H9 (cell line): ENCODE data around the gene CNN3. TPM values are rescaled to one million over a fixed set of nuclear protein-coding genes. Genes with fewer than 3 reads are reported as not detected.

ENCODE experiments used
- DNase-seq: peaks from one replicate; pipeline ENCODE4 v3.0.0-alpha.2; 2017
- H2AFZ ChIP-seq: one replicate; pipeline ENCODE4 v1.6.1; 2013; ENCODE audit warnings: mild to moderate bottlenecking, low read length, control low read depth, moderate library complexity
- H2AK5ac ChIP-seq: 2 replicates; pipeline ENCODE4 v1.6.1; 2013; ENCODE audit warnings: low read length, control low read depth, mixed read lengths; ENCODE audit not compliant: insufficient read length
- H2BK120ac ChIP-seq: one replicate; pipeline ENCODE4 v1.6.1; 2013; ENCODE audit warnings: low read depth, mild to moderate bottlenecking, low read length, control low read depth, inconsistent platforms; ENCODE audit not compliant: poor library complexity, severe bottlenecking
- H2BK12ac ChIP-seq: 2 replicates; pipeline ENCODE4 v1.6.1; 2013; ENCODE audit warnings: low read length, control low read depth, mixed read lengths, low read depth; ENCODE audit not compliant: insufficient read length
- H2BK15ac ChIP-seq: 2 replicates; pipeline ENCODE4 v1.6.1; 2013; ENCODE audit warnings: low read depth, low read length, control low read depth
- H2BK20ac ChIP-seq: one replicate; pipeline ENCODE4 v1.6.1; 2013; ENCODE audit warnings: low read depth, mild to moderate bottlenecking, low read length, control low read depth, inconsistent platforms; ENCODE audit not compliant: poor library complexity, severe bottlenecking
- H2BK5ac ChIP-seq: 2 replicates; pipeline ENCODE4 v1.6.1; 2013; ENCODE audit warnings: low read length, control low read depth, mixed read lengths; ENCODE audit not compliant: insufficient read length
- H3K14ac ChIP-seq: 2 replicates; pipeline ENCODE4 v1.6.1; 2013; ENCODE audit warnings: low read length, control low read depth; ENCODE audit not compliant: insufficient read depth
- H3K18ac ChIP-seq: 2 replicates; pipeline ENCODE4 v1.6.1; 2013; ENCODE audit warnings: low read depth, mild to moderate bottlenecking, mixed read lengths, low read length, control low read depth; ENCODE audit not compliant: insufficient read length
- H3K23ac ChIP-seq: 2 replicates; pipeline ENCODE4 v1.6.1; 2013; ENCODE audit warnings: low read length, control low read depth, mixed read lengths, low read depth; ENCODE audit not compliant: insufficient read length
- H3K23me2 ChIP-seq: 2 replicates; pipeline ENCODE4 v1.6.1; 2013; ENCODE audit warnings: low read depth, mild to moderate bottlenecking, mixed read lengths, low read length, control low read depth; ENCODE audit not compliant: insufficient read length, poor library complexity, severe bottlenecking
- H3K27ac ChIP-seq: 2 replicates; pipeline ENCODE4 v1.5.1; 2013; ENCODE audit warnings: low read length, control low read depth, mixed read lengths, low read depth; ENCODE audit not compliant: insufficient read length
- H3K27me3 ChIP-seq: 2 replicates; pipeline ENCODE4 v1.6.1; 2013; ENCODE audit warnings: low read length, control low read depth, inconsistent platforms; ENCODE audit not compliant: insufficient read depth
- H3K4ac ChIP-seq: 2 replicates; pipeline ENCODE4 v1.6.1; 2013; ENCODE audit warnings: low read depth, mild to moderate bottlenecking, control low read depth, inconsistent platforms, low read length, moderate library complexity
- H3K4me1 ChIP-seq: 2 replicates; pipeline ENCODE4 v1.6.1; 2013; ENCODE audit warnings: low read length, control low read depth, inconsistent platforms; ENCODE audit not compliant: insufficient read depth
- H3K4me2 ChIP-seq: 2 replicates; pipeline ENCODE4 v1.6.1; 2013; ENCODE audit warnings: low read length, control low read depth, mixed read lengths; ENCODE audit not compliant: insufficient read length, insufficient read depth
- H3K56ac ChIP-seq: 2 replicates; pipeline ENCODE4 v1.6.1; 2013; ENCODE audit warnings: low read depth, mild to moderate bottlenecking, mixed read lengths, low read length, control low read depth; ENCODE audit not compliant: insufficient read length
- H3K79me1 ChIP-seq: 2 replicates; pipeline ENCODE4 v1.6.1; 2013; ENCODE audit warnings: low read depth, mild to moderate bottlenecking, moderate library complexity, low read length, control low read depth, inconsistent platforms; ENCODE audit not compliant: insufficient read depth, poor library complexity, severe bottlenecking
- H3K79me2 ChIP-seq: 2 replicates; pipeline ENCODE4 v1.6.1; 2013; ENCODE audit warnings: low read length, control low read depth, inconsistent platforms; ENCODE audit not compliant: insufficient read depth
- H3K9ac ChIP-seq: 2 replicates; pipeline ENCODE4 v1.6.1; 2013; ENCODE audit warnings: low read length, control low read depth, mixed read lengths; ENCODE audit not compliant: insufficient read length; ENCODE audit errors: extremely low read depth
- H3K9me3 ChIP-seq: one replicate; pipeline ENCODE4 v1.6.1; 2013; ENCODE audit warnings: low read depth, low read length, inconsistent platforms; ENCODE audit not compliant: control insufficient read depth
- H3T11ph ChIP-seq: one replicate; pipeline ENCODE4 v1.6.1; 2013; ENCODE audit warnings: mild to moderate bottlenecking, low read length, control low read depth, inconsistent platforms
- H4K20me1 ChIP-seq: one replicate; pipeline ENCODE4 v1.6.1; 2013; ENCODE audit not compliant: control insufficient read depth, insufficient read length, insufficient read depth
- H4K5ac ChIP-seq: 2 replicates; pipeline ENCODE4 v1.6.1; 2013; ENCODE audit warnings: low read depth, mild to moderate bottlenecking, mixed read lengths, low read length, control low read depth; ENCODE audit not compliant: insufficient read length
- H4K8ac ChIP-seq: replicated peaks from 2 replicates; pipeline ENCODE4 v1.6.1; 2013; ENCODE audit warnings: low read length, control low read depth, mixed read lengths, low read depth; ENCODE audit not compliant: insufficient read length
- H4K91ac ChIP-seq: 2 replicates; pipeline ENCODE4 v1.6.1; 2013; ENCODE audit warnings: low read depth, mild to moderate bottlenecking, moderate library complexity, mixed read lengths, low read length, control low read depth; ENCODE audit not compliant: insufficient read length
- H3K27ac Mint-ChIP-seq, 3 experiments: 2 replicates in 2 of 3; 3 replicates in 1 of 3; pipeline ENCODE4 v1.8.0; 2020 to 2021; ENCODE audit warnings: mixed read lengths in 3 of 3, mild to moderate bottlenecking in 1 of 3, moderate library complexity in 1 of 3
- H3K27me3 Mint-ChIP-seq: 2 replicates; pipeline ENCODE4 v1.8.0; 2021; ENCODE audit warnings: low read depth, mild to moderate bottlenecking, moderate library complexity, mixed read lengths
- H3K36me3 Mint-ChIP-seq, 3 experiments: 2 replicates in 2 of 3; 3 replicates in 1 of 3; pipeline ENCODE4 v1.8.0; 2020 to 2021; ENCODE audit warnings: low read depth in 3 of 3, mixed read lengths in 3 of 3; ENCODE audit not compliant: insufficient read depth in 1 of 3
- H3K4me1 Mint-ChIP-seq, 2 experiments: 2 replicates each; pipeline ENCODE4 v1.8.0; 2020; ENCODE audit warnings: mixed read lengths in 2 of 2
- H3K4me3 Mint-ChIP-seq, 2 experiments: 2 replicates in 1 of 2; 3 replicates in 1 of 2; pipeline ENCODE4 v1.8.0; 2020 to 2021; ENCODE audit warnings: mild to moderate bottlenecking in 2 of 2, mixed read lengths in 2 of 2, moderate library complexity in 1 of 2
- H3K9me3 Mint-ChIP-seq, 2 experiments: 2 replicates in 1 of 2; 3 replicates in 1 of 2; pipeline ENCODE4 v1.8.0; 2020; ENCODE audit warnings: mild to moderate bottlenecking in 2 of 2, mixed read lengths in 2 of 2, moderate library complexity in 1 of 2
- WGBS: extraction: QIAGEN DNeasy Blood & Tissue Kit; methylation state at CpG from one replicate; pipeline ENCODE4 v1.1.7; 2013; ENCODE audit warnings: missing lambda C conversion rate, low lambda C conversion rate, mixed read lengths; ENCODE audit not compliant: insufficient read length; ENCODE audit errors: extremely low coverage; 5-methylcytosine and 5-hydroxymethylcytosine counted together
- total RNA-seq: library from RNA; stranded (reverse); gene quantifications from 2 replicates; pipeline ENCODE4 v1.2.1, GENCODE V29; 2021
- TF ChIP-seq, protein P1 (sequence below): fragments of 200-600 bp; sonication (generic); conservative IDR thresholded peaks from 3 replicates; pipeline ENCODE4 v1.8.0; 2021; ENCODE audit warnings: antibody characterized with exemption, mild to moderate bottlenecking

The CNN3 gene
- total RNA-seq, 1 experiment from 2014 or later, result 279 TPM

- Histone ChIP-seq H2BK15ac (no peak overlapping the region), H3K23me2 (no peaks in the 10 kb centered on the region), H3K9me3 (no peaks in the 10 kb centered on the region), H3K4me1 (no peaks in the 10 kb centered on the region), H2BK5ac (no peak overlapping the region), H3K27me3 (no peaks in the 10 kb centered on the region), H2BK20ac (no peak overlapping the region), H3K23ac (no peak overlapping the region), H3K4me2 (no peak overlapping the region), H3K4ac (no peak overlapping the region), H4K20me1 (no peaks in the 10 kb centered on the region), H3K14ac (no peak overlapping the region), H4K8ac (no peak overlapping the region), H3K79me1 (no peaks in the 10 kb centered on the region), H4K91ac (no peak overlapping the region), H3K27ac (no peak overlapping the region), H2AFZ (no peak overlapping the region), H3K79me2 (no peaks in the 10 kb centered on the region), H2BK12ac (no peak overlapping the region), H3T11ph (no peak overlapping the region), H3K18ac (no peak overlapping the region), H2AK5ac (no peak overlapping the region), H4K5ac (no peak overlapping the region), H3K56ac (no peak overlapping the region), H3K9ac (no peak overlapping the region), H2BK120ac (no peak overlapping the region)
- H3K27me3 Mint-ChIP-seq, result no peaks in the 10 kb centered on the region
- no peak overlapping the region for H3K27ac Mint-ChIP-seq
- H3K4me3 Mint-ChIP-seq, result no peak overlapping the region
- no peak for DNase-seq
- H3K4me1 Mint-ChIP-seq, result peaks cover 0 to 5% of the 10 kb centered on the region in 2 experiments; a peak in 2 of 4 replicates
- no peaks in the 10 kb centered on the region for H3K9me3 Mint-ChIP-seq
- TF ChIP-seq, protein P1, sequence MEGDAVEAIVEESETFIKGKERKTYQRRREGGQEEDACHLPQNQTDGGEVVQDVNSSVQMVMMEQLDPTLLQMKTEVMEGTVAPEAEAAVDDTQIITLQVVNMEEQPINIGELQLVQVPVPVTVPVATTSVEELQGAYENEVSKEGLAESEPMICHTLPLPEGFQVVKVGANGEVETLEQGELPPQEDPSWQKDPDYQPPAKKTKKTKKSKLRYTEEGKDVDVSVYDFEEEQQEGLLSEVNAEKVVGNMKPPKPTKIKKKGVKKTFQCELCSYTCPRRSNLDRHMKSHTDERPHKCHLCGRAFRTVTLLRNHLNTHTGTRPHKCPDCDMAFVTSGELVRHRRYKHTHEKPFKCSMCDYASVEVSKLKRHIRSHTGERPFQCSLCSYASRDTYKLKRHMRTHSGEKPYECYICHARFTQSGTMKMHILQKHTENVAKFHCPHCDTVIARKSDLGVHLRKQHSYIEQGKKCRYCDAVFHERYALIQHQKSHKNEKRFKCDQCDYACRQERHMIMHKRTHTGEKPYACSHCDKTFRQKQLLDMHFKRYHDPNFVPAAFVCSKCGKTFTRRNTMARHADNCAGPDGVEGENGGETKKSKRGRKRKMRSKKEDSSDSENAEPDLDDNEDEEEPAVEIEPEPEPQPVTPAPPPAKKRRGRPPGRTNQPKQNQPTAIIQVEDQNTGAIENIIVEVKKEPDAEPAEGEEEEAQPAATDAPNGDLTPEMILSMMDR, result no peak
- no CpG with 5 or more reads among the region's 1 CpG for whole genome bisulfite sequencing
- H3K36me3 Mint-ChIP-seq, result no peaks in the 10 kb centered on the region
Measured at GRCh38 chr1:94947437-94947836, 20.5 kb upstream of the CNN3 start.
